Measurements from ENCODE around the gene RTCA. TPM values are rescaled to one million over a fixed set of nuclear protein-coding genes. Genes with fewer than 3 reads are reported as not detected.
"Not testable (repeated sequence)": the region's sequence is repeated elsewhere in the genome, so short reads cannot be mapped to it uniquely, and the experiment has no call there.

RTCA gene
- total and polyA plus RNA-seq, 2 donors (not counting 1 experiment from before 2014, with no cell fraction given) = 15.7 to 31.0 TPM

- H2AFZ ChIP-seq (ENCODE audit: insufficient read depth, low read depth, low read length, poor library complexity, severe bottlenecking) = no peak overlapping the region
- no peak overlapping the region for H3K4me3 ChIP-seq (ENCODE audit: control extremely low read depth in 1 of 5, extremely low read depth in 1 of 5, insufficient read depth in 1 of 5, low read depth in 2 of 5, low read length in 4 of 5)
- ATAC-seq (ENCODE audit: low read depth) (no peak), DNase-seq (no peak)
- no peaks in the 10 kb centered on the region for H3K79me2 ChIP-seq (ENCODE audit: control insufficient read depth, insufficient read depth, low read length)
- H3K27ac ChIP-seq (ENCODE audit: low read length in 2 of 2) = no peak overlapping the region
- no peaks in the 10 kb centered on the region for H3K9me3 ChIP-seq (ENCODE audit: control extremely low read depth in 1 of 3, control insufficient read depth in 2 of 3, insufficient read depth in 1 of 3, low read length in 2 of 3)
- H3K4me1 ChIP-seq (ENCODE audit: control insufficient read depth in 2 of 2, insufficient read depth in 2 of 2, low read length in 2 of 2) = no peaks in the 10 kb centered on the region
- H4K20me1 ChIP-seq (ENCODE audit: control insufficient read depth, insufficient read depth, low read length, poor library complexity, severe bottlenecking) = no peaks in the 10 kb centered on the region
- H3K27me3 Mint-ChIP-seq = no peaks in the 10 kb centered on the region
- ChIA-PET POLR2A (no interaction called here), CTCF (no interaction called here)
- no peak overlapping the region for H3K4me2 ChIP-seq (replicated peaks; ENCODE audit: low read depth, low read length, poor library complexity, severe bottlenecking)
- H3K4me3 Mint-ChIP-seq = no peak overlapping the region
- no peak overlapping the region for H3K9ac ChIP-seq (ENCODE audit: low read length)
- H3K9me3 Mint-ChIP-seq (ENCODE audit: insufficient read depth) = no peaks in the 10 kb centered on the region
- no peaks in the 10 kb centered on the region for H3K27me3 ChIP-seq (replicated peaks in 1 of 4; ENCODE audit: control extremely low read depth in 1 of 4, control insufficient read depth in 3 of 4, insufficient read depth in 4 of 4, low read length in 3 of 4)
- intact Hi-C loops (cut with micrococcal nuclease) = no loop called here
- no peak overlapping the region for H3K27ac Mint-ChIP-seq
- H3K4me1 Mint-ChIP-seq = no peaks in the 10 kb centered on the region
- no peak for TF ChIP-seq EZH2 (IDR thresholded peaks at IDR 0.05; ENCODE audit: borderline replicate concordance, insufficient read depth, low read depth, low read length, poor library complexity, severe bottlenecking)
- TF ChIP-seq CTCF (IDR thresholded peaks at IDR 0.05) = no peak
- WGBS (ENCODE audit: insufficient coverage) = no CpG with 5 or more reads among the region's 1 CpG
- H3K36me3 ChIP-seq (replicated peaks in 1 of 2; ENCODE audit: control extremely low read depth in 1 of 2, control insufficient read depth in 1 of 2, extremely low read depth in 1 of 2, insufficient read depth in 2 of 2, low read length in 1 of 2) = peaks cover 8 to 51% of the 10 kb centered on the region in 2 experiments
Measured at GRCh38 chr1:100232156-100232555, 33.9 kb upstream of the RTCA start.

DNA sequence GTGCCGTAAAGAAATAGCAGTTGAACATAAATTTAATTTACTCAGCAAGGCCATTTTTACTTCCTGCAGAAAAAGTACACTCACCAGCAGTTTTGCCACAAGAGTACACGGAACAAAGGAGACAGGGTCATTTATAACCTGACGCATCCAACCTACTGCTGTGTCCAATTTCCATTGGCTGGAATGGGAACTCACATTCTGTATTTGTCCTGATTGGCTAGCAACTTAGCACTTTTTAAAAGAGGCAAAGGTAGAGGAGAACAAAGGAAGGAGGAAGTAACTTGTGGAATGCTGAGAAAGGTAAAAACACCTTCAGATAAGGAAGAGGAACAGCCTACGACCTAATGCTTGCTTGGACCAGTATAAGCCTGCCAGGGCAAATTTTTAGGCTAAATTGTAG, 32.5 kb upstream of the RTCA start:
- H3K4me1 ChIP-seq (ENCODE audit: control insufficient read depth in 2 of 2, insufficient read depth in 2 of 2, low read length in 2 of 2); H3K79me2 ChIP-seq (ENCODE audit: control insufficient read depth, insufficient read depth, low read length); ATAC-seq (ENCODE audit: low read depth); POLR2A ChIA-PET; intact Hi-C loops (cut with micrococcal nuclease); H3K9me3 Mint-ChIP-seq (ENCODE audit: insufficient read depth); H3K4me3 Mint-ChIP-seq; H3K9me3 ChIP-seq (ENCODE audit: control extremely low read depth in 1 of 3, control insufficient read depth in 2 of 3, insufficient read depth in 1 of 3, low read length in 2 of 3); CTCF ChIA-PET; H3K27ac Mint-ChIP-seq; H3K27me3 ChIP-seq (replicated peaks in 1 of 4; ENCODE audit: control extremely low read depth in 1 of 4, control insufficient read depth in 3 of 4, insufficient read depth in 4 of 4, low read length in 3 of 4); H4K20me1 ChIP-seq (ENCODE audit: control insufficient read depth, insufficient read depth, low read length, poor library complexity, severe bottlenecking); H2AFZ ChIP-seq (ENCODE audit: insufficient read depth, low read depth, low read length, poor library complexity, severe bottlenecking); H3K4me3 ChIP-seq (ENCODE audit: control extremely low read depth in 1 of 5, extremely low read depth in 1 of 5, insufficient read depth in 1 of 5, low read depth in 2 of 5, low read length in 4 of 5); H3K4me1 Mint-ChIP-seq; H3K27ac ChIP-seq (ENCODE audit: low read length in 2 of 2); DNase-seq; H3K27me3 Mint-ChIP-seq; H3K4me2 ChIP-seq (replicated peaks; ENCODE audit: low read depth, low read length, poor library complexity, severe bottlenecking); H3K9ac ChIP-seq (ENCODE audit: low read length): not testable (repeated sequence)
- H3K36me3 ChIP-seq (replicated peaks in 1 of 2; ENCODE audit: control extremely low read depth in 1 of 2, control insufficient read depth in 1 of 2, extremely low read depth in 1 of 2, insufficient read depth in 2 of 2, low read length in 1 of 2) = peaks cover 8 to 49% of the 10 kb centered on the region in 2 experiments
- WGBS (ENCODE audit: insufficient coverage) = 100% methylated on average over 3 of the region's 4 CpGs
